HG03039 (cell line): Measurements from ENCODE around the gene CPPED1.
"Not testable (repeated sequence)": the region's sequence is repeated elsewhere in the genome, so short reads cannot be mapped to it uniquely, and the experiment has no call there.

ENCODE experiments used
- ATAC-seq: cut with Tn5 transposase; IDR thresholded peaks from one replicate; pipeline ENCODE4 v1.9.1; 2021; ENCODE audit warnings: mild to moderate bottlenecking, moderate library complexity; ENCODE audit not compliant: unreplicated experiment

The CPPED1 gene

DNA sequence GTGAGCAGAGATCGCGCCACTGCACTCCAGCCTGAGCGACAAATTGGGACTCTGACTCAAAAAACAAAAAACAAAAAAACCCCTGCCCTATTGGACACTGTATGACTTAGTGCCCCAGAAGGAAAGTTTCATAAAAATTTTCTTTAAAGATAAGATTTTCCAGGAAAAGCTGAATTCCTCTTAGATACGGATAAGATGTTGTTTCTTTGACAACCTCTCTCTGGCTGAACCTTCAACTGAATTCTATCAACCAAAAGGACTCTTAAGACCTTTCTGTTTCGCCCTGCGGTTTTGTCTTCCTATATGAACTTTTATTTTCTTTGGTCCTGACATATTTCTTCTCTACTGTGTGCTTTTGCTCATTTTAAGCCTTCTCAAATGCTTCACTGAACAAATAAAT is 35.8 kb downstream of the CPPED1 start:
- ATAC-seq = no peak

DNA sequence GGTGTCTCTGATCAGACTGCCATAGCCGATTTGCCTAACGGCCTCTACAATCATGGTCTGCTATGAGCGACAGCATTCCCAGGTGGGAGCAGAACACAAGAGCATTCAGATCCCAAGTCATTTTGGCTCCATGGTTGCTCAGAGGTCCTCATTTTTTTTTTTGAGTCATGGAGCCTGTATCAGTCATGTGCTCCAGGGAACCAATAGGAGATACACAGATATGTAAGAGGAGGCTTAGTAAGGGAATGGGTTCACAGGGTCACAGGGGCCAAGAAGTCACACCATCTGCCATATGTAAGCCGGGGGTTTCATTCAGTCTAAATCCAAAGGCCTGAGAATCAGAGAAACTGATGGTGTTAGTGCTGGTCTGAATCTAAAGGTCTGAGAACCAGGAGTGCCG is 36.8 kb downstream of the CPPED1 start:
- no peak for ATAC-seq

DNA sequence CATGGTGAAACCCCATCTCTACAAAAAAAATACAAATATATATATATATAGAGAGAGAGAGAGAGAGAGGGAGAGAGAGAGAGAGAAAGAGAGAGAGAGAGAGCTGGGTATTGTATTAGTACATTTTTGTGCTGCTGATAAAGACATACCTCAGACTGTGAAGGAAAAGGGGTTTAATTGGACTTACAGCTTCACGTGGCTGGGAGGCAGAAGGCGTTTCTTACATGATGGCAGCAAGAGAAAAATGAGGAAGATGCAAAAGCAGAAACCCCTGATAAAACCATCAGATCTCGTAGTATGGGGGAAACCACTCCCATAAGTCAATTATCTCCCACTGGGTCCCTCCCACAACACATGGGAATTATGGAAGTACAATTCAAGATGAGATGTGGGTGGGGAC is 37.5 kb downstream of the CPPED1 start:
- ATAC-seq = not testable (repeated sequence)

DNA sequence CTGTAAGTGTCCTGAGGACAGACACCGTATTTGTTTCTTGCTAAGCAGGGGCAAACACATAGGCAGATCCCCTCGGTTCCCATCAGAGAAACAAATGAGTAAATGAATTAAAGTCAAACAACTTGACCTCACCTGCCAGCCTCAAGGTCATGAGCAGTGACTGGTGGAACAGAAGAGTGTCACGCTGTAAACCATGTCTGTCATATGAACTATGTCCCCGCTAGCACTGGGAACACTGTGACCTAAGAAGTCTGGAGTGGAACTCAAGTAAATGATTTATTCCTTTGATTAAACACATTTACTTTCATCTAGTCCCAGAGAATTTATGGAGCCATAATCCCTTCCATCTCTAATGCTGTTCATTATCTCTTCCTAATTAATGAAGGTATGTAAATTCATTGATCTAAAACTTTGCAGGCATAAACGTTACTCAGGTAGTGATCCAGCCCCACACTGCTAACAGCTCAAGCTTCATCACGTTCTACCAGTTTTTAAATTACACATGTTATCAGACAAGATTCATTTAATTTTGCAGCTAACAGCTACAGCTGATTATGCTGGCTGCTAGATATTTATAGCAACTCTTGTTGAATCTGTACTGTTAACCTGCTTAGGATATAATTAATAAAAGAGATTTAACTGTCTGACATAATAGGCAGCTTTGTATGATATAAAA is 38.7 kb downstream of the CPPED1 start:
- ATAC-seq = no peak

DNA sequence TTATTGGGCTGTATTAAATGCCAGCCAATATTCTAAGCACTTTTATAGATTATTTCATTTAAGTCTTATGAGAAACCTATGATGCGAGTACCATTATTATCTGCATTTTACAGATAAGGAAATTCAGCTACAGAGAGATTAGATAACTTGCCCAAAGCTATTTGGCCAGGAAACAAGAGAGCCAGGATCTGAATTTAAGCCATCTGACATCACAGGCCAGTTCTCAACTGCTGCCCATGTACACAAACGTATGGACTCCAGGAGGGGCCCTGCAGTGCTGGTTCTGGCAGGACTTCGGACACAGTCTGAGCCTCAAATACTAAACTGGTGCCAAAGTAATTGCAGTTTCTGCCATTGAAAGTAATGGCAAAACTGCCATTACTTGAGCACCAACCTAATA is 40.2 kb downstream of the CPPED1 start:
- ATAC-seq = no peak

DNA sequence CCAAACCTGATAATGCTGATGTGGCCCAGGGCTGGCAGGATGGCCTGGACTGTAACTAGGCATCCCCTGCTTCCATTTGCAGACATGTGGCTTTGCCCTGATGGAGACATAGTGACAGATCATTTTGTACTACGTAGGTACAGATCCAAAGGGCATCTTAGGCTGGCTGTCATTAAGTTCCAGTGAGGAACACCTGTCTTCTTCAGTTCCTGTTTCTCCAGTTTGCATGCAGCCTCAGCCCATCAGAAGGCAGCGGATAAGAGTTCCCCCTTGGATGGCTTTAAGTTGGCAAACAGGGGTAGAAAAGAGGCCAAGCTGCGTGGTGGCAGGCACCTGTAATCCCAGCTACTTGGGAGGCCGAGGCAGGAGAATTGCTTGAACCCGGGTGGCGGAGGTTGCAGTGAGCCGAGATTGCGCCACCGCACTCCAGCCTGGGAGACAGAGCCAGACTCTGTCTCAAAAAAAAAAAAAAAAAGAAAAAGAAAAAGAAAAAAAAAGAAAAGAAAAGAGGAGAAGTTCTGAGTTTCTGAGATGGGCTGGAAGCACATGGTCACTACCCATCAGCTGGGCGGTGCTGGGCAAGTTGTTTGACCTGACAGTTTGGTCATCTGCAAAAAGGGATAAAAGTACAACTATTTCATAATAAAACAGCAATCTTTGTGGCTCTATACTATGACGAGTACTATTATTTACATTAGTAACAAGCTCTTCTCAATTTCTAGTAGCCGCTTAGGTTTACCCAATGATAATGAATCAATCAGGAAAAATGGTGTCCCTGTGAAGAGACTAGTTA is 42.7 kb downstream of the CPPED1 start:
- no peak for ATAC-seq

DNA sequence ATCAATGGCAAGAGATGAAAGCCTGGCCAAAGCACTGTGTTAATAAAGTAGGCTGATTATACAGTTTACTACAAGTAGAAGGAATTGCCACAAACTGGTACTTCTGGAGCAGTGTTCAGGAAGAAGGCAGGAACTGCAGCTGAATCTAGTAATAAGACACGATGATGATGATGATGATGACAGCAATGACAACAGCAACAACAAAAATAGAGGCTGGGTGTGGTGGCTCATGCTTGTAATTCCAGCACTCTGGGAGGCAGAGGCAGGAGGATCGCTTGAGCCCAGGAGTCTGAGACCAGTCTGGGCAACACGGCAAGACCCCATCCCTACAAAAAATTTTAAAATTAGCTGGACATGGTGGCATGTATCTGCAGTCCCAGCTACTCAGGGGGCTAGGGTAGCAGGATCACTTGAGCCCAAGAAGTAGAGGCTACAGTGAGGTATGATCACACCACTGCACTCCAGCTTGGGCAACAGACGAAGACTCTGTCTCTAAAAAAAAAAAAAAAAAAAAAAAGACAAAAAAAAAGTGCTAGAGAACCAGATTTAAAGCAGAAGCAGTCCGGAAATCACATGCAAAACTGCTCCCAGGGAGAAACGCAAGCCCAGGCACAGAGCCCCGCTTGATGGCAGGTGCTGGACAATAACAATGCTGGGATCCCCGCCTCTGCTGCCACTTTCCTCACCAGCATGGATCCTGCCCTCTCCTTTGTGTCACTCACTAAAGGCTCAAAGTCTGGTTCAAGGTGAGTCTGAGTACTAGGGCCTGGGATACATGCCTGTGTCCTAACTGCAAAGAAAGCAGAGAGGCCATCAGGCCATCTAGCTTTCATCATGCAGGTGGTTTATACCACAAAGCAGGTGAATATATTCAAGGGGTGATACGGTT is 44.8 kb downstream of the CPPED1 start:
- ATAC-seq = no peak

DNA sequence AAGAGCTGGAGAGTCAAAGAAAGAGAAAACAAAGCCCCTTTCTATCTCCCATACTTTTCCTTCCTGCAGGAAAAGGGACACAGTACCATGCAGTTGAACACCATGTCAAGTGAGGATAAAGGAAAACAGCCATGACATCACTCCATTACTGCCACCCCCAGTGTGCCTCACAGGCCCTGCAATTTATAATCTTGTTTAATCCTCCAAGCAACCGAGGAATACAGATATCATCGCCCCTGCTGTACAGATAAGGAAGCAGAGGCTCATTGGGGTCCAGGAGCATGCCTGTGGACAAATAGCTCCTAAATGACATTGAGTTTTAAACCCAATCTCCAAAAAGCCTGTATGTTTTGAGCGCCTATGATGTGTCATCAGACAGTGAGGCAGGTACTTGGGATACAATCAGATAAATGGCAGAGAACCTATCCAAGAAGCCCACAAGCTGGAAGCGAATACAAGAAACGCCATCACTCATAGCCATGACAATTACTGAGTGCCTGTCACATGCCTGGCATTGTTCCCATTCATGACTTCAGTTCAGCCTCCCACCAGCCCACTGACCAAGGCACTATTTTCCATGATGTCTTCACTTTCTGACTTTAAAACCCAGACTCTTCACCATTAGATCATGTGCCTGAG is 45.5 kb downstream of the CPPED1 start:
- ATAC-seq = no peak

DNA sequence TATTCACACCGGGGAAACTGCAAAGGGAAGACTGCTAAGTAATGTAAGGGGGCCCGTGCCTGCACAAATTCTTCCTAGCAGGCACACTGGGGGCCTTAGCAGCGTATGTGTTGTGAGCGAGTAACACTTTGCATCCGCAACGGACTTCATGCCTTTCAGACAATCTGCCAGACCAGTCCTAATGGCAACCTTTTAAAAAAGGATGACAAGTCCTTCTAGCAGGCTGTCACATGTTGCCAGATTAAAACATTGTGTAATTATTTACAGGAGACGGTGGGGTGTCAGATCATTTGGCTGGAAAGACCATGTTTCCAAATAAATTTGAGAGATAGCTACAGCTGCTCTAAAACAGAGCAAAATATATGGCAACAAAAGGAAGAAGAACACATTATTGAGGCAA is 46.1 kb downstream of the CPPED1 start:
- ATAC-seq = no peak

DNA sequence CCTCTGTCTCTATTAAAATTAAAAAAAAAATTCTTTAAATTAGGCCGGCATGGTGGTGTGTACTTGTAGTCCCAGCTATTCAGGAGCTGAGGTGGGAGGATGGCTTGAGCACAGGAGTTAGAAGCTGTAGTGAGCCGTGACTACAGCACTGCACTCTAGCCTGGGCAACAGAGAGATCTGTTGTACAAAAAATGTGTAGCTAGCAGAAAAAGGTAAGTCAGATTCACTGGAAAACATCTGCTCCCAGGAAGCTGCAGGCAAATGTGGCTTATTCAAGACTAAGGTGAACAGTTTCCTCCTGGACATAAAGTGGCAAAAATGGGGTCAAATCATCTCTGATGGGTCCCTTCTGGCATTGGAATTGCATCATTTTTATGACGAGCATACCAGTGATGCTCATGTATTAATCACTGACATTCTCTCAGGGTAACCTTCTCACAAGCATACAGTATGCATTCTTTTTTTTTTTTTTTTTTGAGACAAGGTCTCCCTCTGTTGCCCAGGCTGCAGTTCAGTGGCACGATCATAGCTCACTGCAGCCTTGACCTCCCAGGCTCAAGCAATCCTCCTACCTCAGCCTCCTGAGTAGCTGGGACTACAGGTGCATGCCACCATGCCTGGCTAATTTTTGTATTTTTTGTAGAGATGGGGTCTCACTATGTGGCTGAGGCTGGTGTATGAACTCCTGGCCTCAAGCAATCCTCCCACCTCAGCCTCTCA is 48.7 kb downstream of the CPPED1 start:
- ATAC-seq = no peak

DNA sequence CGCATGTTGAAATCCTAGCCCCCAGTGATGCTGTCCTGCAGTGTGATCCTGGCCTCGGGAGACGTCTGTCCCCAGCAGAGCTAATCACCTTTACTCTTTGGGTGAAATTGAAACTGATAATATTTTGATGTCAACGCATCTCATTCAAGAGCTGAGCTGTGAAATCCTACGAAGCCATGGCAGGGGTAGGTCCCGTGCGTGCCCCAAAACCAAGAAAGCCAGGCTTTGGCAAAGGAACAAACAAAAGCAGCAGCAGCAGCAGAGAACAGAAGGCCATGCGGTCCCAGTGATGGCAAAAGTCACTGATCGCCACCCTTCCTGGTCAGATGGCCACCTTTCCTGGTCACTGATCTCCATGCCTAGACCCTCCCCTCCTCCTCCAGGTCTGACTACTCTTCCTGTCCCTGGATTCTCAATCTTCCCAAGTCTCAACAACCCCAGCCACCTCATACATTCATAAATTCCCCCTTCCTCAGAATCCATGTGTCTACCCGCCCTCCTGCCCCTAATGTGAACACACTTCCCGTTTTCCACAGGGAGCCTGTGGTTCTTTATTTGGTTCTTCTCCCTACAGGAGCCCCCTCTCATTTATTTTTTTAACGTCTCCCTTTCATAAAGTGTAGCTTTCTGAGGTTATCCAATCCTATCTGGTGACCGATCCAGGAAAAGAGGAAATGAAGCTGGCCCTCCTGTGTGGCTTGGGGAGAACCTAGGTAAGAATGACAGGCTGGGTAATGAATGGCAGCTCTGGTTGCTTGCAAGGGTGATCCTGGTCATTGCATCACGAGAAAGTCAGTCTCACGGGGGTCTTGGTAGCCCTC is 50.3 kb downstream of the CPPED1 start:
- no peak for ATAC-seq

DNA sequence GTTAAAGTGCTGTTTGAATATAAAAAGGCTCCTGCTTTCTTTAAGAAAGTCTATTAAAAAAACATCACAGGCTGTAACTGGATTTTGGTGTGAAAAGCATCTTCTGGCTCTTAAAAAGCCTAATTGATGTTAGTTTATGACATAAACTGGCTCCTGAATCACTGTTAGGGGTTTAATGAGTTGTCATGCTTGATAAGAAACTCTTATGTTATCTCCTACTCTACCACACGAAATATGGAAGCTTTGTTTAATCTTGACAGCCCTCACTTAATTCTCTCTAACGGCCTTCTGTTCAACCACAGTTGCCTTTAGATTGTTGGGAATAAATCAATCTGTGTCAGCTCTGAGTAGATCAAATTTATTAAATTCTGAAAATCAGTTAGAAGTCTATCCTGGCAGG is 51.5 kb downstream of the CPPED1 start:
- ATAC-seq = no peak

DNA sequence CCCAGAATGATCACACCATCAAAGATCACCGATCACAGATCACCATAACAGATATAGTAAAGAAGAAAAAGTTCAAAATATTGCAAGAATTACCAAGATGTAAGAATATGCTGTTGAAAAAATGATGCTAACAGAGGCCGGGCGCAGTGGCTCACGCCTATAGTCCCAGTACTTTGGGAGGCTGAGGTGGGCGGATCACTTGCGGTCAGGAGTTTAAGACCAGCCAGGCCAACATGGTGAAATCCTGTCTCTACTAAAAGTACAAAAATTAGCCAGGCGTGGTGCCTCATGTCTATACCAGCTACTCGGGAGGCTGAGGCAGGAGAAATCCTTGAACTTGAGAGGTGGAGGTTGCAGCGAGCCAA is 53.2 kb downstream of the CPPED1 start:
- no peak for ATAC-seq

DNA sequence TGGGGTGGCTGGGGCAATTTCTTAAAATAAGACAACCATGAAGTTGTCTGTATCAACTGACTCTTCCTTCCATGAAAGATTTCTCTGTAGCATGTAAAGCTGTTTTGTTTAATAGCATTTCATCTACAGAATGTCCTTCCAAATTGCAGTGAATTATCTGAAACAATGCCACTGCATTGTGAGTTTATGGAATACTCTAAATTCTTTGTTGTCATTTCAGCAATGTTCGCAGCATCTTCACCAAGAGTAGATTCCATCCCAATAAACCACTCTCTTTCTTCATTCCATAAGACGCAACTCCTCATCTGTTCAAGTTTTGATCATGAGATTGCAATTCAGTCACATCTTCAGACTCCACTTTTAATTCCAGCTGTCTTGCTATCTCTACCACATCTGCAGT is 54.6 kb downstream of the CPPED1 start:
- no peak for ATAC-seq

DNA sequence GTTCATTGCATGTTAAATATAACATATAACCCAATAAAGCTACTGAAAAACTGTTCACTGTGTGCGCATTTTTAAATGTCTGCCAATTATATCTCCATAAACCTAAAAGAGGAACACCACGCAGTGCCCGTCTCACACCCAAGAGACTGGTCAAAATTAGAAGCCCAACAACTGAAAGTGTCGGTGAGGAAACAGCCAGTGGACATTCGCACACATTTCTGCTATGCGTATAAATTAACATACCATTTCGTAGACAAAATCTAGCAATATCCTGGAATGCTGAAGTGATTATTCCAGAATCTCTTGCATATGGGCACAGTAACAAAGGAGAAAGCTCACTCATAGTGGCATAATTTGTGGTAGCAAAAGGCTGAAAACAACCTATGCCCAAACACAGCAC is 55.9 kb downstream of the CPPED1 start:
- ATAC-seq = no peak

DNA sequence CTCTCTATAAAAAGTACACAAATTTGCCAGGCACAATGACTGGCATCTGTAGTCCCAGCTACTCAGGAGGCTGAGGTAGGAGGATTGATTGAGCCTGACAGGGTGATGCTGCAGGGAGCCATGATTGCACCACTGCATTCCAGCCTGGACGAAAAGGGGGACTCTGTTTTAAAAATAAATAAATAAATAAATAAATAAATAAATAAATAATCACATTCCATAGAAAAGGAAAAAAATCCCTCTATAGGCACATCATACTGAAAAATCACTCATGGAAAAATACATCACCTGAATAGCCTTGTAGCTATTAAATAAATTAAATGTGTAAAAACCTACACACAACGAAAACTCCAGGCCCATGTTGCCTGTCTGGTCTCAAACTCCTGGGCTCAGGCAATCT is 56.4 kb downstream of the CPPED1 start:
- ATAC-seq = no peak

DNA sequence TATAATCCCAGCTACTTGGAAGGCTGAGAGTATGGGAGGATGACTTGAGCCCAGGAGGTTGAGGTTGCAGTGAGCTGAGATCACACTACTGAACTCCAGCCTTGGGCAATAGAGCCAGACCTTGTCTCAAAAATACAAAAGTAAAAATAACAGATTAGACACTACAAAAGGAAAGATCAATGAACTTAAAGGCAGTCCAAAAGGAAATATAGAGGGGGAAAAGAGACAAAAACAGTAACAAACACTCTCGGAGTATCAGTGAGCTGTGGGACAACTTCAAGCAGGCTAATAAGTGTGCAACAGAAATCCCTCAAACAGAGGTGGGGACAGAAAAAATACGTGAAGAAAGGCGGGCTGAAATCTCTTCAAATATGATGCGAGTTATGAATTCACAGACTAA is 58.8 kb downstream of the CPPED1 start:
- no peak for ATAC-seq

DNA sequence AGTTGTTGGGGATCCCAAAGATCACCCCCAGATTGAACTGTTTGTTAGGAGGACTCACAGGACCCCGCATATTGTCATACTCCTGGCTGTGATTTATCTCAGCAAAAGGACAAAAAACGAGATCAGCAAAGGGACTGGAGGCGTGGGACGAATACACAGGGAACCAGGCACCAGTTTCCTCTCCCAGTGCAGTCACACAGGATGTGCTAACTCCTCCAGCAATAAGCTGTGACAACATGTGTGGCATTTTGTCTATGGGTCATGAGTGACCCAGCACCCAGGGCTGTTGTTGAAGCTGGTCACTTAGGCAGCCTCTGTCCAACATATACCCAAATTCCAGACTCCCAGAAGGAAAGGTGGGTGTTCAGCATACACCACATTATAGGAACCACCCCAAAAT is 60.9 kb downstream of the CPPED1 start:
- ATAC-seq = no peak

DNA sequence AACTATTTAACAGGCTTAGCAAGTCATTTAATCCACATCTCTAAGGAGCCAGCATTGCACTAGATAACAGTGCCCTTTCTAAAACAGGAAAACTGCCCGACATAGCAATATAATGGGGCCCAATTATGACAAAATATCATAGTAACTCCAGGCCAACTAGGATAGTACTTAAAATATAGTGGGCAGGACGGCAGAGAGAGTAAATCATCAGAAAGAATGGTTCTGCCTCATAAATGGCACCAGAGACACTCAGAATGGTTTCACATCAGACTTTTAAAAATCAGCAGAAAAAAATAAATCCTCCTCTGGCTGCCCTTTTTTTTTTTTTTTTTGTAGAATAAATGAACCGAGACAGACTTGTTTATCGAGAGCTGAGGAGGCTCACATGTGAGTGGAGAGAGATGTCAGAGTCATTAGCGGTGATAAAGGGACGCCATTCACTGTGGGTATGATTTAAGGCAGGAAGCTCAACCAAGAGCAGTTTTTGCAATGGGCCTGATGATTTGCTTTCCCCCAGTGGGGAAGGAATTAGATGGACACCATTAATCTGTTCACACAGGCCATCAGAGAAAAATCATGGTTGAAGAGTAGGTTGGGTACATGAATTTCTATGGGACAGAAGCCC is 62.6 kb downstream of the CPPED1 start:
- ATAC-seq = no peak
